Liver (tissue), 3 donors: ENCODE results near the gene ANKRD11.

Experiments
- EGR1 ChIP-seq, 2 donors: IDR thresholded peaks; 2 replicates each; pipeline ENCODE4 v1.6.1; 2016 to 2018; ENCODE audit warnings: antibody characterized with exemption in 2 of 2, low read depth in 2 of 2
- GABPA ChIP-seq, 2 donors: IDR thresholded peaks in 1 of 2; conservative IDR thresholded peaks in 1 of 2; 2 replicates each; pipeline ENCODE4 v1.6.1; 2016; ENCODE audit warnings: antibody characterized with exemption in 2 of 2, mild to moderate bottlenecking in 1 of 2, moderate library complexity in 1 of 2
- RAD21 ChIP-seq, 2 donors: IDR thresholded peaks; 2 replicates each; pipeline ENCODE4 v1.6.1; 2016; ENCODE audit warnings: antibody characterized with exemption in 2 of 2, mild to moderate bottlenecking in 2 of 2
- SP1 ChIP-seq: IDR thresholded peaks from 2 replicates; pipeline ENCODE4 v1.6.1; 2018; ENCODE audit warnings: antibody characterized with exemption, mild to moderate bottlenecking
- TAF1 ChIP-seq: conservative IDR thresholded peaks from 2 replicates; pipeline ENCODE4 v1.6.1; 2016; ENCODE audit warnings: antibody characterized with exemption, mild to moderate bottlenecking
- YY1 ChIP-seq: IDR thresholded peaks from 2 replicates; pipeline ENCODE4 v1.6.1; 2016; ENCODE audit warnings: antibody characterized with exemption, mild to moderate bottlenecking
- TF ChIP-seq, protein P1 (sequence below): fragments of 150-350 bp; IDR thresholded peaks from 2 replicates; pipeline ENCODE4 v1.5.1; 2017; ENCODE audit warnings: improper control_type of control experiment, low read depth, low read length; ENCODE audit not compliant: missing input control
- donor health status: healthy.
- donor health status: healthy.

DNA sequence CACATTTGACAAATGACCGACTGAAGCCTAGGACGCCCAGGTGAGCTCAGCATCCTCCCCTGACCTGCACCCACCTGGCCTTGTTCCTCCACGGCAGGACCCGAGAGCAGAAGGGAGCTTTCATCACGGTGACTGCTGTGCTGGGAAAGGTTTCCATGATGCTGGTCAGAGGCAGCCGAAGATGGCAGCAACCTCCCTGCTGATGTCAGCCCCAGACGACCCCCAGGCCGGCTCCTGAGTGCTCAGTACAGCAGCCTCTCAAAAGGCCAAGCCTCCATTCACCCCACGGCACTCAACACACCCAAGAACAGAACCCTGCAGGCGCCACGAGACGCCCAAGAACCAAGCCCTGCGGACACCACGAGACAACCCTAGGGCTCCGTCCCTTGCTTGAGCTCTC is 119.8 kb downstream of the ANKRD11 start:
- TF ChIP-seq, protein P1, sequence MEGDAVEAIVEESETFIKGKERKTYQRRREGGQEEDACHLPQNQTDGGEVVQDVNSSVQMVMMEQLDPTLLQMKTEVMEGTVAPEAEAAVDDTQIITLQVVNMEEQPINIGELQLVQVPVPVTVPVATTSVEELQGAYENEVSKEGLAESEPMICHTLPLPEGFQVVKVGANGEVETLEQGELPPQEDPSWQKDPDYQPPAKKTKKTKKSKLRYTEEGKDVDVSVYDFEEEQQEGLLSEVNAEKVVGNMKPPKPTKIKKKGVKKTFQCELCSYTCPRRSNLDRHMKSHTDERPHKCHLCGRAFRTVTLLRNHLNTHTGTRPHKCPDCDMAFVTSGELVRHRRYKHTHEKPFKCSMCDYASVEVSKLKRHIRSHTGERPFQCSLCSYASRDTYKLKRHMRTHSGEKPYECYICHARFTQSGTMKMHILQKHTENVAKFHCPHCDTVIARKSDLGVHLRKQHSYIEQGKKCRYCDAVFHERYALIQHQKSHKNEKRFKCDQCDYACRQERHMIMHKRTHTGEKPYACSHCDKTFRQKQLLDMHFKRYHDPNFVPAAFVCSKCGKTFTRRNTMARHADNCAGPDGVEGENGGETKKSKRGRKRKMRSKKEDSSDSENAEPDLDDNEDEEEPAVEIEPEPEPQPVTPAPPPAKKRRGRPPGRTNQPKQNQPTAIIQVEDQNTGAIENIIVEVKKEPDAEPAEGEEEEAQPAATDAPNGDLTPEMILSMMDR, result no peak
- TF ChIP-seq GABPA (IDR thresholded peaks at IDR 0.05 in 1 of 2, conservative IDR thresholded peaks at IDR 0.05 in 1 of 2), result no peak
- no peak for TF ChIP-seq TAF1
- no peak for TF ChIP-seq YY1
- no peak for TF ChIP-seq RAD21 (IDR thresholded peaks at IDR 0.05)
- TF ChIP-seq SP1, result no peak
- TF ChIP-seq EGR1 (IDR thresholded peaks at IDR 0.05; ENCODE audit: low read depth in 2 of 2), result no peak
